Activated T-helper 1 cell treated with anti-CD3 and anti-CD28 coated beads, Interleukin-2, amount 50 U/mL, for 16 hours (primary cell): Measurements from ENCODE around the gene ZNF70.
"Not testable (repeated sequence)": the region's sequence is repeated elsewhere in the genome, so short reads cannot be mapped to it uniquely, and the experiment has no call there.

Experiments used
- DNase-seq, 2 donors: peaks; one replicate each; pipeline ENCODE4 v3.0.0-alpha.2; 2020; ENCODE audit warnings: low read depth in 1 of 2, low spot score in 1 of 2

ZNF70 gene

GRCh38 chr22:23760056-23760455, 9.1 kb upstream of the ZNF70 start:
- DNase-seq, result no peak

- DNase-seq, result no peak
Measured at GRCh38 chr22:23759566-23759965, 8.7 kb upstream of the ZNF70 start.

- no peak for DNase-seq
Measured at GRCh38 chr22:23756891-23757290, 6.0 kb upstream of the ZNF70 start.

DNA sequence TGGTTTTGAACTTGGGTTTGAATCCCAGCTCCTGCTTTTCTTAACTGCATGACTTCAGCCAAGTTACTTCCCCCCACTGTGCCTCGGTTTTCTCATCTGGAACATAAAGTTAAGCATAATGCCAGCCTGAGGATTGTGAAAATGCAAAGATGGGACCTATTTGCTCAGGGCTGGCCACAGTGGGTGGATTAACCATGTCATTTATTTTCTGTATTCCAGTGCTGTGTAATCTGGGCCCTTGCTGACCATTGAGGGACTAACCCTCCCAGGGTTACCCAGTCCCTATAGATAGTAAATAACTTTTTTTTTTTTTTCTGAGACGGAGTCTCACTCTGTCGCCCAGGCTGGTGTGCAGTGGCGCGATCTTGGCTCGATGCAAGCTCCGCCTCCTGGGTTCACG, 4.8 kb upstream of the ZNF70 start:
- no peak for DNase-seq

- DNase-seq, result no peak
Measured at GRCh38 chr22:23754980-23755636, 4.2 kb upstream of the ZNF70 start.

GRCh38 chr22:23754220-23754919, 3.5 kb upstream of the ZNF70 start, which contains the start of gene VPREB3:
TSS of gene VPREB3 (minus strand) at chr22:23754425. CDS start at chr22:23754363, 62 bp downstream.
- DNase-seq, result no peak

- DNase-seq, result no peak
Measured at GRCh38 chr22:23753385-23753784, 2.5 kb upstream of the ZNF70 start.

DNA sequence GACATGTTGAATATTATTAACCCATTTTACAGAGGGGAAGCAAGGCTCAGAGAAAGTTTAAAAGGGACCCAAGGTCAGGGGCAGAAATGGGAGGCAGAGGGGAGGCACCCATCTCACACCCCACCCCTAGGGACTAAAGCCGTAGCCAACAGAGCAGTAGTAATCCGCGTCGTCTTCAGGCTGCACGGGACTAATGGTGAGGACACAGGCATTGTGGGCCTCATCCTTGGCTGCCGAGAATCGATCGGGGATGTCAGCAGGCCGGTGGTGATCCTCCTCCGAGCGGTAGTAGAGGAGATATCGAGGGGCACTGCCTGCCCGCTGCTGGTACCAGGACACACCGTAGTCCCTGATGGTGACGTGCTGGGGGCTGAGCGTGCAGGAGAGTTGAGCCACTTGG, 1.8 kb upstream of the ZNF70 start:
- DNase-seq, result no peak

DNA sequence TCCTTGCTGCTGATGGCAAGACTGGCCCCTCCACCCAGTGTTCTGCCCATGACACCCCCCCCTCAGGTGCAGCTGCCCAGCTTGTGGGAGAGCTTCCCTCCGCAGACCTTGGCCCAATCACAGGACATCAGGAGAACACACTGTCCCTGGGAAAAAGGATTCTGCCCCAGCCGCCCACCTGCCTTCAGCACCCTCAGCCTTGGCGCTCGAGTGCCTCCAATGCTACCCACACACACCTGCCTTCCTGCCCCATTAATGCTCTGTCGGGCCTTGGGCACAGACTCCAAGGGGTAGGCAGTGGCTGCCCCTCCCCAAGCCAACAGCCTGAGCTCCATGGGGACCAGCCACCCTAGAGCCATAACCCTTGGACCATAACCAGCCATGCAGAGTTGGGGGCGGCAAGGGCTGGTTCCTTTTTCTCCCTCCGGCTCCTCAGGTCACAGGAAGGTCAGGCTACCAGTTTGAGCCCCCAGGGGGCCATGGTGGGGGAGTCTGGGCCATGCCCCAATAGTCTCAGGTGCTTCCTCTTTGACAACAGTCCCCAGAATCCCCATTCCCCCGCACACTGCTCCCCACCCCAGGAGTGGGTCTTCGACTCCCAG, 1.3 kb upstream of the ZNF70 start:
- DNase-seq, result no peak

- no peak for DNase-seq
Measured at GRCh38 chr22:23751441-23751996, 607 bp upstream of the ZNF70 start.

- DNase-seq, result no peak
Measured at GRCh38 chr22:23750367-23750713, 572 bp downstream of the ZNF70 start.

DNA sequence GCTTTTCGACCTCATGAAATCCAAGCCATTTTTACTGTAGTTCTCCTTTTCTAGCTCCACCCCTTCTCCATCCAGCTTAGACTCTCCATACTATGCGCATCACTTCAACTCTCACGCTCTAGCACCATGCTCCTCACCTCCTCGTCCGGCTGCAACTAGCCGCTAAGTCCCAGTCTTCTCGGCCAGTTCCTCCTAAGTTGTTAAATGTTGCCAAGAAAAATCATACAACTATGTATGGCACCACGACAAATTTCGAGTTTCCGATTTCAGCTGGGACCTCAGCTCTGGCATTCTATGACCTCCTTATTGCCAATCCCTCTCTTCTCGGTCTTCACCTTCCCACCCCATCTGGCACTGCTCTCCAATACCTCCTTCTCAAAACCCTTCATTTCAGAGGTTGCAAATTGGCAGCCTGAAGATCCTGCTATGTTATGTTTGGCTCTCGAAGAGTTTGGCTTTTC, 1.0 kb downstream of the ZNF70 start:
- no peak for DNase-seq

DNA sequence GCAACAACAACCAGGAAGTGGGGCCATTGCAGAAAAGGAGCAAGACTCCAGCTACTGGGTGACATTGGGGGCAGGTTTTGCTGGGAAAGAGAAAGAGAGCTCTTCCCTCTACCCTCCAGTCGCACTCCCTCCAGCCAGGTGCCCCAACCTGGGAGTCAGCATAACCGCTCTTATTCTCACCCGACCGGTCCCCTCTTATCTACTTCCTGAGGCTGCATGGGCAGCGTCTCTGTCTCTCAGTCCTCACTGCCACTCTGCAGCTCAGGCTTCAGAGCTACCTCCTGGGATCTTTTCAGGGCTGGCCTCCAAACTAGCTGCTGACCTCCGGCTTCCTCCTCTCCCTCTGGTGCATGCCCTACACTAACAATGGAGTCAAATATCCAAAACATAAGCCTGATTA, 5.1 kb downstream of the ZNF70 start:
- no peak for DNase-seq

DNA sequence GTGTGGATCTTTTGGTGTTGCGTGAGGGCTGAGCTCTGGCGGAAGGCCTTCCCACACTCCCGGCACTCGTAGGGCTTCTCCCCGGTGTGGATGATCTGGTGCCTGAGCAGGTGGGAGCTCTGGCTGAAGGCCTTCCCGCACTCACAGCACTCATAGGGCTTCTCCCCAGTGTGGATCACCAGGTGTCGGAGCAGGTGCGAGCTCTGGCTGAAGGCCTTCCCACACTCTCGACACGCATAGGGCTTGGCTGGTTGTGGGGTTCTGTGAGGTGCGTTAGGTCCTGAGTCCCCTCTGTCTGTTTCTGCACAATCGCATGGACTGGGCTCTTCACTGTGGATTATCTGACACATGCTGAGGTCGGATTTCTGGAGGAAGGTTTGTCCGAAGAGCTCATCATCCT, 6.4 kb downstream of the ZNF70 start:
- DNase-seq, result no peak

- no peak for DNase-seq
Measured at GRCh38 chr22:23744001-23744400, 6.9 kb downstream of the ZNF70 start.

GRCh38 chr22:23743303-23743705, 7.6 kb downstream of the ZNF70 start:
- no peak for DNase-seq

GRCh38 chr22:23742505-23743264, 8.2 kb downstream of the ZNF70 start:
- no peak for DNase-seq

- DNase-seq, result no peak
Measured at GRCh38 chr22:23737696-23738095, 13.2 kb downstream of the ZNF70 start.

- DNase-seq, result not testable (repeated sequence)
Measured at GRCh38 chr22:23728108-23728507, 22.8 kb downstream of the ZNF70 start.

- no peak for DNase-seq
Measured at GRCh38 chr22:23722724-23723123, 28.2 kb downstream of the ZNF70 start.

DNA sequence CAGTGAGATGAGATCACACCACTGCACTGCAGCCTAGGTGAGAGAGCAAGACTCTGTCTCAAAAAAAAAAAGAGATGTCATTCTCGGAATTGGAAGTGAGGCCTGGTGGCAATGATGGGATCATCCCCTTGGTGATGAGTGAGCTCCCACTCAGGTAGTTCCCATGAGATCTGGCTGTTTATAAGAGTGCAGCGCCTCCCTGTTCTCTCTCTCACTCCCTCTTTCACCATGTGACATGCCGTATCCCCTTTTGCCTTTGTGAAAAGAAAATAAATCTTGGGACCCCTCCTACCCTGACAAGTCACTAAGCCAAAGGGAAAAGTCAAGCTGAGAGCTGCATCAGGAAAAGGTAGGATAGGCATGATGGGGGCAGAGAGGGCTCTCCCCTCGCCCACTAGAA, 28.8 kb downstream of the ZNF70 start:
- no peak for DNase-seq
